NCI-H128 (cell line): ENCODE measurements around the gene SFMBT1.
A peak's percentile ranks its signal among the peaks of the same experiment; 100 is the strongest.
"Not testable (repeated sequence)": the region's sequence is repeated elsewhere in the genome, so short reads cannot be mapped to it uniquely, and the experiment has no call there.

Experiments
- DNase-seq: peaks from one replicate; lab custom pipeline; 2025; ENCODE audit not compliant: unreplicated experiment; lab: John Stamatoyannopoulos, UW

The SFMBT1 gene

DNA sequence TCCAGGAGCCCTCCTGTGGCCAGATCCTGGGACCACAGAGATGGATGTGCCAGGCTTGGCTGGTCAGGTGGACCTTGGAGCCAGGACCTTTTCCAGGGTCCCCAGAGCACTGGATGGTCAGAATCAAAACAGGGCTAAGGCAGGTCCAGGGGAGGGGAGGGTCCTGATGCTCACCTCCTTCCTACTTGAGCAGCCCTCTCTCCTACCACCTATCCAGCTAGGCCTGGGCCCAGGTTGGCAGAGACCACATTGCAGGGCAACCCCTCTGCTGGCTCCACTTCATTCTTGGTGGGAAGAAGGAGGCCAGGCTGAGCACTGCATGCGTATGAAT, 28.5 kb upstream of the SFMBT1 start:
- no peak for DNase-seq

DNA sequence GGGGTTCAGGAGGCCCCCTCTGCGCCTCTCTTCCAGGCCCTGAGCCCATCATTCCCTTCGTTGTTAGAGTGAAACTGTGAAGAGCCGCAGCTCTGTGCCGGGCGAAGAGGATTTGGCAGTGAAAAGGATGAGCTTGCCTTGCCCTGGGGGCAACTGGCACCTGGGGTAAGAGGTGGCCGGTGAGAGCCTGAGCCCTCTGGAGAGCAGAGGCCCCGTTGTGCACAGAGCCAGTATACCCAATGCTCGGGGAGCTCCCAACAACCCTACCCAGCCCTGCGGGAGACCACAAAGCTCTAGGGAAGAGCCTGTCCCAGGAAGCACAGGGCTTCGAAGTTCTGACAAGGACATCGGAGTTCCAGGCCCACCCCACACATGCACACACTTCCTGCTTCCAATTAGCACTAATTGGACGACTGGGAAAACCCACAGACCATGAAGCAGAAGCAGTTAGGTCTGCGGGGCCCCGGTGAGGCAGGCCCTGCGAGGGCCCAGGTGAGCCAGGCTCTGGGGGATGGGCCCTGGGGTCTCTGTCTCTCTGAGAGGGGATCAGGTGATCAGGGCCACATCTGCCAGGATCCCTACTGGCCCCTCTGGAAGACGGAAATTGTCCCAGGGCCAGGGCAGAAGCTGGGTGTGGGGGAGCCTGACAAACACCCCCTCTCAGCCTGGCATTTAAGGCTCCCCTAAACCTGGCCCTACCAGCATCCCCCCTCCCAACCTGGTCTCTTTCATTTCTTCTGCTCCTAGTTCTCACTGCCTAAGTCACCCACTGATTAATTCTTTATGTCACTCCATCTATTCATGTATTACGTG, 27.9 kb upstream of the SFMBT1 start:
- DNase-seq = no peak

DNA sequence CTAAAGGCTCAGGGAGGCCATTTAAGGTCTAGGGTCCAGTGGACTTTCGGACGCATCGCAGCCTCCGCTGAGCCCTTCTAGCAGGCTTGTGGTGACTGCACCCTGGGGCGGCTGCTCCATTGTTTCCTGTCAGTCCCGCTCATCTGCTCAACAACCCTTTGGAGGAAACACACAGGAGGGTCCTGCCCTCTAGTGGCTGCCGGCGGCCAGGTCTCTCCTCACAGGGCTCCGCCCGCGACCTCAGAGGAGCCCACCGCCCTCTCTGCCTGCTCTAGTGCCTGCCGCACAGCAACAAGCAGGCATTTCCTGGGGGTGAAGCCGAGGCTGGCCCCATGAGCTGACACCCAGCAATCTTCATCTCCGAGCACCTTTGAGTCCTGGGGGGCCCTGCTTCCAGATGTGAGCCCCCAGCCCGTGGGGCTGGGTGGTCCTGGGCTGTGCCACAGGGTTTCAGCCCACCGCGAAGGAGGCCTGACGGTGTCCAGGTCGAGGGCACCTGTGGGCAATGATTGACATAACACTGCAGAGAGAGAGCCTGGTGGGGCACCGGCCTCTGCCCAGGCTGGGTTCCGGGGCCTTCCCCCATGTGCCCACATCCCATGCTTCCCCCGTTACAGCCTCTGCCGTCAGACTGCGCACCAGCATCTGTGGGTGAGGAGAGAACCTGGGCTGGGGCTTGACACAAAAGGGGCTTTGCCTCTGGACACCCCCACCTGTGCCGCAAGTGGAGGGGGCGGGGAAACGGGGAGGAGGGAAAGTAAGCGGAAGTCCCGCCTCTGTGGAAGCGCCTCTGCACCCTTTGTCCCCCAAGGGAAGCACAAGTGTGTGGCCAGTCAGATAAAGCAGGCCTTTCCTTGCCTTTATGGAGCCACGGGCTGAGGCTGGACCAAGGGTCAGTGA, 27.0 kb upstream of the SFMBT1 start:
- peak; percentile 28 for DNase-seq

DNA sequence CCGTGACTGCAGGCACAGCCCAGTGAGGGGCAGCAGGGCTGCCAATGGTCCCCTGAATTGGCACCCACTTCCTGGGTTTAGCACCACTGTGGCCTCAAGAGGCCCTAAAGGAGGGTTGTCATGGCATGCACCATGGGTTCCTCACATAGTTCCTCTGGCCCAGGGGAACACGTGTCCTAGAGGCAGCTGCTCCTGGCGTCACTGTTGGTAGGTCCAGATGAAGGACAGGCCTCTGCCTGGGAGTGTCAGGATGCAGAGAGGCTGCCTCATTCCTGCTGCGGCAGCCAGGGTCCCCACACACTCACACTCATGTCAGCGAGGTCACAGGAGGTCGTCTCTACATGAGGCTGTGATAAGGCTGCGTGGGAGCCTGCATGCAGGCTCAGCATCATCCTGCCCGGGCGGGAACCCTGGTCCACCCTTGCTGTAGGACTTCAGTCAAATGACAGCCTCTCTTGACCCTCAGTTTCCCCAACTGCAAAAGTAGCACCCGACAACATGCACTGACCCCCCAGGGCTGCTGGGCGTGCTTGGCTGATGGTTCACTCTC, 26.1 kb upstream of the SFMBT1 start:
- no peak for DNase-seq

DNA sequence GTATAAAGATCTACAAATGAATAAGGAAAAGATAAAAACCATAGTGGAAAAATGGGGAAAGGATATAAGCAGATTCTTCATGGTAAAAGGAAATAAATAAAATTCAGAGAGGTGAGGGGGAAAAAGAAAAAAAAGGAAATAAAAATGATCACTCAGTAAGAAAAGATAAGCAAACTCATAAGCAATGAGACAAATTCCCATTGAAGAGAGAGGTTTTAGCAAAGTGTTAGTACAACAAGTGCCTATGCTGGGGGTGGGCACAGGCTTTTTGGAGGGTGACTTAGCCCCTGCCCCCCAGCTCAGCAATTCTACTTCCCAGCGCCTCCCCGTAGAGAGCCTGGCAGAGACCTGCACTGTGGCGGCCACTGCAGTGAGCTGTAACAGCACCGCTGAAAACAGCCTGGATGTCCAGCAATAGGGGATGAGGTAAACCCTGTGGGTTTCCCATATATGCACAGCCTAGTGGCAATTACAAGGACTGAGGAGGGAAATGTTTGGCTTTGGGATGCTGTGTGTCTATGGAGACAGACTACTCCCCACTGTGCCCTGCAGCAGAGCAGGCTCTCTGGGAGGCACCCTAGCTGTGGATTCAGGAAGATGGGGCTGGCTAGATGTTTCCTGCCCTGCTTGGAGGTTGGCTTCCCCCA, 23.7 kb upstream of the SFMBT1 start:
- no peak for DNase-seq

DNA sequence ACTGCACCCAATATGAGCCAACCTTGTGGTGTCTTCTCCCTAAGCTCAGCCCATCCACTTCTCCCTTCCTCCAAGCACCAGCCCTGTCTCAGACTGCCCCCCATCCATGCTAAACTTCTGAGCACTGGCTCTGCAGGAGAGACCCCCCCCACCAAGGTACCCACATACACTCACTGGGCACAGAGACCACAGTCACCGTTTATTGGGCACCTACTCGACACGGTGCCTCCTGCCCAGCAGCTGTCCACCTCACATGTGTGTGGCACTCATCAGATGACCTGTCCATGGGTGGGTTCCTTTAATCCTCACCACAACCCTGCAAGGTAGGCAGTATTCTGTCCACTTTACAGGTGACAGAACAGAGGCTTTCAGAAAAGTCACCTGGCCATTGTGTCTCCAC, 22.3 kb upstream of the SFMBT1 start:
- DNase-seq = no peak

DNA sequence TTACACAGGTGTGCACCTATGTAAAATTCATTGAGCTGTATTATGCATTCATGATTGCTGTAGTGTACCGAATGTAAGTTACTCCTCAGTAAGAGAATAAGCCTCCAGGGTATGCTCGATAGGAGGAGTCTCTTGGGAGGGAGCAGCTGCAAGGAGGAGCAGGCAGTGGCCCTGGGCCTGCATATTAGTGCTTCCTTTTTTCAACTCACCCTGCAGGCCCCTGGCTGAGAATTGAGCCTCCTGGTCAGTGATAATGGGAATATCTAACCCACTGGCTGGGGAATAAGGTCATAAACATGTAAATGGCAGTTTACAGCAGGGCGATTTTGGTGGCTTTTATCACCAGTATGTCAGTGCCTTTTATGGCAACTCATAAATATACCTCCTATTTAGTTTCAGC, 21.7 kb upstream of the SFMBT1 start:
- DNase-seq = no peak

DNA sequence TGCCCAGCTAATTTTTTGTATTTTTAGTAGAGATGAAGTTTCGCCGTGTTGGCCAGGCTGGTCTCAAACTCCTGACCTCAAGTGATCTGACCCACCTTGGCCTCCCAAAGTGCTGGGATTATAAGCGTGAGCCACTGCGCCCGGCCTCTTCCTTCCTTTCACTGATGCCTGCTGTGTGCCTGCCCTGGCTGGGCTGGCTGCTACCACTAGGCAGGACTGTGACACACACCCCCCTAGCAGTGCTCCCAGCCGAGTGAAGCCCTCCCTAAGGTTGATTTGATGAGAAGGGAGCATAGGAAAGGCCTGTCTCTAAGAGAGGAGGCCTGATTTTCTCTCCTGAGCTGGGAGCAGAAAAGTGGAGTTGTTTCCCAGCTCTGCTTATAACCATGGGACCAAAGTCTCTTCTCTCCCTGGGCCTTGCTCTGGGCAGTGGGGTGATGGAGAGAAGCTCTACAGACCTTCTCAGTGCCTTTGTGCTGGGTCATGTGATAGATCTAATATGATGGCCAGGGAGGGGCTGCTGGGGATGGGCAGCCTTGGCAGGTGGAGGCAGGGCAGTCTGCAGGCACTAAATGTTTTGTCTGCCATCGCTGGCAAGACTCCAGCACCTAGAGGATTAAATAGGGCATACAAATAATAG, 20.1 kb upstream of the SFMBT1 start:
- no peak for DNase-seq

DNA sequence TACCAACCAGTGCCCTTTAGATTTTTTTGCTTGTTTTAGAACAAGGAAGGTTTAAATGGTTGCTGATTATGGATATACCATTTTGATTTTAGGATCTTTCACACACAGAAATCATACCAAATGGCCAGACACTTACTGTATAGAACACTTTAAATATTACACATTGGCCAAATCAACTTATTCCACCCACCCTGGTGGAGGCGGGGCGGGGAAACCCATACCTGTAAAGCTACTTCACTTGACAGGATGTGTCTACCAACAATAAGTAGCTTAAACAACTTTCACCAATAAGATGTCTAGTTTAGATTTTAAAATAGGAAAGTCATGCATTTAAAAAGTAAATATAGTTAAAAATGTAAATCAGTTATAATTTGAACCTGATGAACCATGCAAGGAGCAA, 17.0 kb upstream of the SFMBT1 start:
- no peak for DNase-seq

DNA sequence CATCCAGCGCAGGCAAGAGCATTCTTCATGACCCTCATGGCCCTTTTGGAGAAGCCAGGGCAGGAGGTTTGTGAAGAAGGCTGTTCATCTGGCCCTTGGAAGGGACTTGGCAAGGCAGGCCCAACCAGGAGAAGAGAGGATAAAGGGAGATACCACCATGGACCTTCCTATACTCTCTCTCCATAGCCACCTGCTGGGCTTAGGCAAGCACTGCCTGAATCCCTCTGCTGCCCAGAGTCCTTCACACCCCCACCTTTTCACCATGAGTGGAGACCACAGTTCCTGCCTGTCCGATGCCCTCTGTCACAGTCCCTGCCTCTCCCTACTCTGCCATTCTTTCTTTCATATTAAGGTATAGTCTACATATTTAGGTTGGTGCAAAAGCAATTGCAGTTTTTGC, 10.6 kb upstream of the SFMBT1 start:
- no peak for DNase-seq

DNA sequence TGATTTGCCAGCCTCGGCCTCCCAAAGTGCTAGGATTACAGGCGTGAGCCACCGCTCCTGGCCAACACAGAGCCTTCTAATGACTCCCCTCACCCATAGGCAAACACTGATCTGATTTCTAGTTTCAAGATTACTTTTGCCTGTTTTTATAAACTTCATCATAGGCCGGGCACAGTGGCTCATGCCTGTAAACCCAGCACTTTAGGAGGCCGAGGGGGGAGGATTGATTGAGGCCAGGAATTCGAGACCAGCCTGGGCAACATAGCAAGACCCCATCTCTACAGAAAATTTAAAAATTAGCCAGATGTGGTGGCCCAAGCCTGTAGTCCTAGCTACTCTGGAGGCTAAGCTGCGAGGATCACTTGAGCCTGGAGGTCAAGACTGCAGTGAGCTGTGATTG, 8.4 kb upstream of the SFMBT1 start:
- DNase-seq = not testable (repeated sequence)

DNA sequence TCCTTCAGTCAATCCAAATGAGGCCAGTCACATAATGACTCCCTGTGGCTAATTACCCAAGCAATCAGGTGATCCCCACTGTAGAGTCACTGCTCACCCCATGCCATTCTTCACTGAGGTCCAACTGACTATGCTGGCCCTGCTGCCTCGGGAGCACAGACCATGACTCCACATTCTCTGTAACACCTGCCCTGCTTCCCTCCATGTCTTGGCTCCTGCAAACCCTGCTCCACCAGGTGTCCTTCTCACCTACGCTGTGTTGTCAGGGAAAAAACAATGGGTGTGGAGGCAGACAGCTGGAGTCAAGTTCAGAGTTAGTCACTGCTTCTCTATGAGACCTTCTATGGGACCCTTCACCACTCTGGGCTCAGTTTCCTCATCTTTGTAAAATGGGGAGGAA, 6.1 kb upstream of the SFMBT1 start:
- DNase-seq = no peak

DNA sequence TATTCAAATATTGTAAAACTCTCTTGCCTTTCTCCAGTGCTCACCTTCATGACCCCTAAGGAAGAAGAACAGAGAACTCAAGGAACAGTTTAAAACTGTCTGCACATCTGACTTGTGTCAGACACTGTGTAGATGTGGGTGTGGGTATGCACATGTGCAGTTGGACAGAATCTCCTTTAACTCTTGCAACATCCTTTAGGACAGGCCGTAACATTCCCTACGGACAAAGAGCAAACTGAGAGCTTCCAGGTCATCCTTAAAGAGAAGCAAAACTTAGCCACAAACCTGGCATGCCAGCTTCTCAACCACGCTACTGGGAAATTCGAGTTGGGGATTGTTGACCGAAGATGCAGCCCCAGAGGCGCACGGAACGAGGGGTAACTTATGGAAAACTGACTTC, 4.1 kb upstream of the SFMBT1 start:
- no peak for DNase-seq

DNA sequence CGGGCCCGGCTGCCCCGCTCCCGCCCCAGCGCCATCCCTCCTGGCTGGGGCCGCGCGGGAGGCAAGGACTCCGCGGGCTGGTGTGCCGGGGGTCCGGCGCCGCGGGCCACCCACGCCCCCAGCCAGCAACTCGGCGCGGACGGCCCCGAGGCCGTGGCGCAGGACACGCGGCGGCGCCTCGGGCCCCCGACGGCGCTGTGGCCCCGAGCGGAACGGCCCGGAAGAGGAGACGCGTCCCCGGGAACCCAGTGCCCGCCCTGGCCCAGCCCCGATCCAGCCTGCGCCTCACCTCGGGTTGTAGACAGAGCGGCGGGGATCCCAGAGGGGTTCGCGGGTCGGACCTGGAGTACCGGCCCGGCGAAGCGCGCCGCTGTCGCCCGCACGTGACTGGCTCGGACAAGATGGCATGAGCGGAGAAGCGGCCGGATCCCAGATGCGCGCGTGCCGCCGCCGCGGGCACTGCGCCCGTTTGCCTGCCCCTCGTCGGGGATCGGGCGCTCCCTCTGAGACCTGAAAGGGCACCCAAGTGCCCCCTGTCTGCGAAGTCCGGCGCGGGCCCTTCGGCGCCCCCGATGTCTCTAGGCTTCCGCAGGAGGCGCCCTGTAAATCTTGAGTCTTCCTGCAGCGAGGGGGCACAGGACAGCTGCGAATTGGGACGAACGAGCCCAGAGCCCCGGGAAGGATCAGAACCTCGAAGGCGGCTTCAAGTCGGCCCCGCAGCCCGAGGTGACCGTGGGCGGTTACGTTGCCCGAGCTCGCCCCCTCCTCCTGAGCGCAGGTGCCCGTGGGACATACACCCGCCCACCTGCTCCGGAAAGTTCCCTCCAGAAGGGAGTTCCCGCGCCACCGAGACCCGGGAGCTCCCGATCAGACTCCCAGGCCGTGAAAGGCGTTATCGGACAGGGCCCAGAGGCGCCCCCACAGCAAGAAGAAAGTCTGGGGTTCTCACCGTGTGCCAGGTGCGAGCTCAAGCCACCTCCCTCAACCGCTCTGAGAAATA, 598 bp upstream of the SFMBT1 start:
- DNase-seq = no peak

DNA sequence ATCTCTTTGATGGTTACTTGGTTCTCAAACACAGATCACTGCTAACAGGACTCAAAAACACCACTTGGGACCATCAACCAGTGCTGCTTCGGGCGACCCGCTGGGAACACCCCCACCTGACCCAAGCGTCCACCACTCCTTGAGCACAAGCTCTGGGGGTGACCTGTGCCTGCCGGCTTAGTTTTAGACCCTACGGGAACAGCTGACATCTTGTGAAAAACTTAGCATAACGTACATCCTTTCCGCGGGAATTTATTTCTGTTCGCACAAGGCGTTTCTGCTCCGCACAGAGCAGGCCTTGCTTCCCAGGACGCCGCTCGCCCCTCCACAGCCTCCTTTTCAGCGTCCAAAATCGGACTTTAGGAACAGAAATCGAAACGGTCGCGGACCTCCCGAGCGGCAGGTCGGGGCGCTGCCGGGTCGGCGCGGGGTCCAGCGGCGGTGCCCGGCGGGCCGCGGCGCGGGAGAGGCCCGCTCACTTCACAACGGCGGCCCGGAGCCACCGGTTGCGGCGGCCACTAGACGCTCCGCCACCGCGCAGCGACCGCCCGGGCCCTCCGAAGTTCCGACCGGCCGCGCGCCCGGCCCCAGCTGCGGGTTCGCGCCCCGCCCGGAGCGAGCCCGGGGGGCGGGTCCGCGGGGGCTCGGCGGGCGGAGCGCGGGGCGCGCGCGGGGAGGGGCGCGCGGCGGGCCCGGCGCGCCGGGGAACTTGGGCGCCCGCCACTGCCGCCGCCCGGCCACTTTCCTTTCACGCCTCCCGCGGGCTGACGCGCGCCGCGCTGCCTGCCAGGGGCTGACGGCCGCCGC, 959 bp downstream of the SFMBT1 start:
- DNase-seq = no peak

DNA sequence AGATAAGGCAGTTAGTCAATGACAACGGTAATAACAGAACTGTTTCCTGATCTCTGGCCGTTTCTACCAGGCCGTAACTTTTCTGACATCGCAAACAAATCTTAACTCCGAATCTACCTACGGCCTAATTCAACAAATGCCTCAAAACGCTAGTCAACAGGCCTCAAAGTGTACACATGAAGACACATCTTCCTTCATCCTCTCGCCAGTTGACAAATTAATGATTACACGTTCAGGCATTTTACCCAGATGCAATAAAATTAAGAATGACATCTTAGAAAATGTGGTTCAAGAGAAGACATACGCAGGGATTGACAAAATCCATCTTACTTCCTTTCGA, 1.5 kb downstream of the SFMBT1 start:
- no peak for DNase-seq

DNA sequence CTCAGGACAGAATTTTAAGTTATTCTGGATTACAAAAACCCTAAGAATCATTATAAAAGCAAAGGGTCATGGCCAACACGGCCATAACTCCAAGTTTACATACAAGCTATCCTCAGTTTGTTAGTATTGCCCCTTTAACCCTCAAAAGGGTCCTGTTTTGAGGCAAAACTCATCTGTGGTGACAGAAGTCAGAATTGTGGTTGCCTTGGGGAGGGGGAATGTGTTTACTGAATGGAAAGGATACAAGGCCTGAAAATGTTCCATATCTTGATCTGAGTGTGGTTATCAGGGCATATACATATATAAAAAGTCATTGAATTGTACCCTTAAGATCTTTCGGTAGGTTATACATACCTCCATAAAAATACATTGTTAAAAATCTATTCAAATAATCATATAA, 2.1 kb downstream of the SFMBT1 start:
- DNase-seq = no peak

DNA sequence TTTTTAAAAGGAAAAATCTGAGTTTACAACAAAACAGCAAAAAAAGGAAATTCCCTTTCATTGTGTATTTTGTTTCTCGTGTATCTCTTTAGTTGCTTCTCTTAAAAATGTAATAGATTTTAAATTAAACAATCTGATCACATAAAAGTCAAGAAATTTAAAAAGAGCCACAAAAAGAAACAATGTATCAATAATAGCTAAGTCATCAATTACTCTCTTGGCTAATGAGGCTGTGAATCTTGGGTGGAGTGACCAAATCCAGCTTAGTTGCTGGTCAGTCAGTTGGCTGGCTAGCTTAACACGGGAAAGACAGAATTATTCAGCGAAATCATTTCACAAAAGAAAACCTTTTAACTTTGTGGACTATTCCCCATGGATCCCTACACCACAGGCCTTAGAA, 3.2 kb downstream of the SFMBT1 start:
- DNase-seq = no peak

DNA sequence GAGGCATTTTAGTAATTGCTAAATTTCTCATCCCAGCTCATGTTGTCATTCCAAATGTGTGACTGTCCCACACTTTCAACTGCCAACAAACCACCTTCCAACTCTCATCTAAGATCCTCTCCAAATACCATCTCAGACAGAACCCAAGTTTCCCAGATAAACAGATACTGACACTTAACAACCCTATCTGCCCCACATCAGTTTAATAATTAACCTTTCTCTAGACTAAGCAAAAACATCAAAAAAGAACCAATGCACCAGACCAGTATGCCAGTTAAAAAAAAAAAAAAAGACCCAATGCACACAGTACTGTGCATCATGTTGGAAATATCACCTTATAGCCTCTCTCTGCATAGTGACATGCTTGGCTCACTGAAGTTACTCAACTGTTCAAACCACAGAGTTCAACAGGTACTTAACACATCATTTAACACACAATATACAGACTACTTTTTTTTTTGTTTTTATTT, 5.5 kb downstream of the SFMBT1 start:
- no peak for DNase-seq
